Measurements from ENCODE around the gene KREMEN1. TPM values are rescaled to one million over a fixed set of nuclear protein-coding genes. Genes with fewer than 3 reads are reported as not detected.

Gene KREMEN1
- total RNA-seq, 2 donors from 2014 or later, result 39.7 to 44.7 TPM

DNA sequence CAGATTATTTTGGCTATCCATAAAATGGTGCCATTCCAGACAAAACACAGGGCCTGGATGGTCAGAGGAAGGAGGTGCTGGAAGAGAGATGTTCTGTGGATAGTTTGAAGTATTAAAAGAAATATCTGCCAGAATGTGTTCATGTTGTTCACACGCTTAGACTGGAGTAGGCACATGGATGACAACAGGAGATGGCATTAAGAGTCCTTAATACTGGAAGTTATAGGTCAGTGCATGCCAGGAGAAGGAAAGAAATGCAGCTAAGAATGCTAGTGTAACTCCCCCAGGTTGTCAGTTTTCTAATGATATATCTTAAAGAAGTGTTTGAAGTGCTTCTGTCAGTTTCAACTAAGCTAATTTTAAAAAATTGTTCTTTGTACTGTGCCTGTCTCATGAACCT, 20.2 kb downstream of the KREMEN1 start:
- H3K27ac ChIP-seq, result peak overlapping the region; percentile 55 to 62
- no peak overlapping the region for H3K4me3 ChIP-seq
- H3K36me3 ChIP-seq, result peaks cover 9% of the 10 kb centered on the region
- H3K9me3 ChIP-seq, result no peaks in the 10 kb centered on the region
- no peak for TF ChIP-seq CTCF (IDR thresholded peaks at IDR 0.05)
- no peaks in the 10 kb centered on the region for H3K27me3 ChIP-seq
- no peak for DNase-seq (ENCODE audit: low spot score)
- H3K4me1 ChIP-seq, result peaks cover 0 to 45% of the 10 kb centered on the region in 2 donors

DNA sequence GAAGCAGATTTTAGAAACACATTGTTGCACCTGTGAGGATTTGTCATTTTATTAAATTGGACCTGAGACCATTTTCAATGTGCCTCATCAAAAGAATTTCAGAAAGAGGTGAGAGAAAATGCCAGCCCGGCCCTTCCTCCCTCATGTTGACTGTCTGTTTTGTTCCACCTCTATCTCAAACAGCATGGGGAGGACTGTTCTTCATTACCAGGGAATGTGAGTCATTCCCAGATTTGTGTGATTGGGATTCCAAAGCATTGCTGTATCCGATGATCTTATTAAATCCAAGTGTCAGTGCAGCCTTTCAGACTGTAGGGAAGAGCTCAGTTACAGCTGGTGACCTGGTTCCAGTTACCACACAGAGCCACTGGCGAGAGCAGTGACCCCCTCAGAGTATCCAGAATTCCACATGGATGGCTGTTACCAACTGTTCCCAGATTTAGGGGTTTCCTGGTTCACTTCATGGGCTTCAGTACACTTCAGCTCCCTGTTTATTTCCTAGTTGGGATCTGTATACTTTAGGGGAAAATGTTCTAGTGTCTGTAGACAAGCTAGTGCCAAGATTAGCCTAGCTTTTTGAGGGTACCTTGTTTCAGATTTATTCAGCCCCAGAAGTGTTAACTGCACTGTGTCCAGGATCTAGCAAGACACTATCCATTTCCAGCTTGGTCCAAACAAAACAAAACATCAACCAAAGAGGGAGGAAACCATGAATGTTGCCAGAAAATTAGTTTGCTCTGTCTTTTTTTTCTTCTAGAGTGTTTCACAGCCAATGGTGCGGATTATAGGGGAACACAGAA, 20.9 kb downstream of the KREMEN1 start:
- H3K4me3 ChIP-seq, result no peak overlapping the region
- no peak for DNase-seq (ENCODE audit: low spot score)
- H3K4me1 ChIP-seq, result peaks cover 0 to 45% of the 10 kb centered on the region in 2 donors
- H3K27ac ChIP-seq, result peak overlapping the region; percentile 55 to 62
- no peaks in the 10 kb centered on the region for H3K27me3 ChIP-seq
- H3K36me3 ChIP-seq, result peaks cover 9% of the 10 kb centered on the region
- no peaks in the 10 kb centered on the region for H3K9me3 ChIP-seq
- TF ChIP-seq CTCF (IDR thresholded peaks at IDR 0.05), result no peak

- TF ChIP-seq CTCF (IDR thresholded peaks at IDR 0.05), result no peak
- H3K27ac ChIP-seq, result peak overlapping the region; percentile 70 to 89
- no peaks in the 10 kb centered on the region for H3K9me3 ChIP-seq
- peaks cover 9% of the 10 kb centered on the region for H3K36me3 ChIP-seq
- no peak for DNase-seq (ENCODE audit: low spot score)
- peaks cover 0 to 45% of the 10 kb centered on the region in 2 donors for H3K4me1 ChIP-seq
- no peaks in the 10 kb centered on the region for H3K27me3 ChIP-seq
- H3K4me3 ChIP-seq, result no peak overlapping the region
These were observed 22.6 kb downstream of the KREMEN1 start for GRCh38 chr22:29095459-29095858.

DNA sequence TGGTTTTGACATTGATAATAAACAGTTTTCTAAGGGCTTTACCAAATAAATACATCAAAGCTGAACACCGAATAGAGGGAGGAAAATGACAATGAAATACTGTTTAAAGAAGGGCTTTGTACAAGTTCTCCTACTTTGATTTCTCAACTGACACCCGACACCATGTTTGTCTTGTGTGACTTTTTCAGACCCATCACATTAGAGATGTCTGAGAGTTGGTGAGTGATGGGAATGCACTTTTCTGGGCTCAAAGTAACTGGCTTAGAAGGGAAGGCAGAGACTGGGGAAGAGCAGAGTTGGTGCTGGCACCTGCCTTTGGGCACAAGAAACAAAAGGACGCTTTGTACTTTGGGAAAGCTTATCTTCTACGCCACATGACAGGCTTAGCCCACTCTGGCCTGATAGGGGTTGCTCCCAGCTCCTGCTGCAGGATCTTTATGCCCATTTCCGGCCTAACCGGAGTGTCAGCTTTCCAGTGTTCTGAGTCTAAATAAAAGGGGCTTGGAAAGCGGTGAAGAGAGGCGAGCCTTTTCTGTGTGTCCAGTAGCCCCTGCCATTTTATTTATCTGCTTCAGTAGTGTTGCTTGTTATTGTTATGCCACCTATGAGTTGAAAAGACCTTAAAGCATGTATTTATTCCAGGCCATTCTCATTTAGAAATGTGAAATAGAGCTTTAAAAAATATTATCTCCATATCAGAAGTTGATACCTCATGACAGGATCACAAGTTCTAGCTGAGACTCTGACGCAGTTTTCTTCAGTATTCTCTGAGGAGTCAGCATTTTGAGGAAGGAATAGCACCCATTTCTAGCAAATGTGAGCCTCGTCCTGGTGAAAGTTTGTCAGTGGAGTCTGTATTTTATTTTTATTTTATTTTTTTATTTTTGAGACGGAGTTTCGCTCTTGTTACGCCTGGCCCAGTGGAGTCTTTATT, 24.2 kb downstream of the KREMEN1 start:
- Histone ChIP-seq H3K27ac (peak overlapping the region; percentile 70 to 89), H3K9me3 (no peaks in the 10 kb centered on the region), H3K27me3 (no peaks in the 10 kb centered on the region), H3K4me3 (no peak overlapping the region), H3K4me1 (peaks cover 0 to 38% of the 10 kb centered on the region in 2 donors), H3K36me3 (peaks cover 9% of the 10 kb centered on the region)
- no peak for TF ChIP-seq CTCF (IDR thresholded peaks at IDR 0.05)
- DNase-seq (ENCODE audit: low spot score), result no peak

DNA sequence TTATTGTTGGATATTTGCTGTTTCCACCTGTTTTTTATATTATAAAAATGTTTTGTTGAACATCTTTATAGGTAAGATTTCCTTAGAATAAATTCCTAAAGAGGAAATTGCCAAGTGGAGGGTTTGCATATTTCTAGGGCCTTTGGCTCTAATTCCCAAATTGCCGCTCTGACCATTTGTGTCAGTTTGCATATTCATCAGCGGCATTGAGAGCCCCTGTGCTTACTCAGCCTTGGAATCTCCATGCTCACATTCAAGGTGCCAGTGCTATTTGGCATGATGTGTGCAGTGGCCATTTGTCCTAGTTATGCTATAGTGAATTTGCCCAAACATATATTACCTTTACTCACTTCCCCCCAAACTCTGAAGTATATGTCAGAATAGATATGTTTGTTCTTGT, 25.5 kb downstream of the KREMEN1 start:
- H3K4me3 ChIP-seq, result no peak overlapping the region
- DNase-seq (ENCODE audit: low spot score), result no peak
- H3K27ac ChIP-seq, result no peak overlapping the region
- H3K36me3 ChIP-seq, result peaks cover 9% of the 10 kb centered on the region
- no peak for TF ChIP-seq CTCF (IDR thresholded peaks at IDR 0.05)
- H3K4me1 ChIP-seq, result peaks cover 0 to 25% of the 10 kb centered on the region in 2 donors
- H3K9me3 ChIP-seq, result no peaks in the 10 kb centered on the region
- no peaks in the 10 kb centered on the region for H3K27me3 ChIP-seq

Measured in right atrium auricular region (tissue), 2 donors.